GM12865 (cell line): Measurements from ENCODE around the gene GPR35.
"Not testable (repeated sequence)": the region's sequence is repeated elsewhere in the genome, so short reads cannot be mapped to it uniquely, and the experiment has no call there.

ENCODE experiments used
- DNase-seq: peaks from one replicate; pipeline ENCODE4 v3.0.0; 2010; ENCODE audit warnings: low read depth
- H3K4me3 ChIP-seq: 2 replicates; pipeline ENCODE4 v1.5.1; 2011; ENCODE audit warnings: mild to moderate bottlenecking, low read depth, low read length, control low read depth
- CTCF ChIP-seq: IDR thresholded peaks from 2 replicates; pipeline ENCODE4 v1.5.1; 2011; ENCODE audit warnings: low read length, control low read depth, low read depth, inconsistent platforms; ENCODE audit not compliant: insufficient read depth; ENCODE audit errors: missing control alignments

GPR35 gene

DNA sequence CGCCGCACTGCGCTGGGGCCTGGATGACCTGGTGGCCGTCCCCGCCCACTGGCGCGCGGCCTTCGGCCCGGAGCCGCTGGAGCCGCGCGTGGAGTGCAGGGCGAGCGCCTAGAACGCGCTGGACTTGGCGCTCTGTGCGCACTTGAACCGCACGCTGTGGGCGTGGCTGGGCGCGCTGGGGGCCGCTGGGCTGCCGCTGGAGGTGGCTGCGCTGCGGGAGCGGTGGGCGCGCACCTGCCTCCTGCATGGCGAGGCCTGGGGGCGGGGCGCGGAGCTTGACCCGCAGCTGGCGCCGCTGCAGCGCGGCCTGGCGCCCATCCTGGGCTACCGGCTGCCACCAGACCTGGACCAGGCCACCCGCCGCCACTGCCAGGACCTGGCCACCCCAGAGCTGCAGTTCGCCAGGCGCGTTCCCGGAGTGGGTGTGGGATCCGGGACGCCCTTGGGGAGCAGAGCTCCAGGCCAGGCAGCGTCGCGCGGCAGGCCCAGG, 47.5 kb downstream of the GPR35 start:
- no peak for TF ChIP-seq CTCF
- no peak overlapping the region for H3K4me3 ChIP-seq
- DNase-seq = no peak

- DNase-seq = not testable (repeated sequence)
Measured at GRCh38 chr2:240674461-240675184, 49.3 kb downstream of the GPR35 start.

DNA sequence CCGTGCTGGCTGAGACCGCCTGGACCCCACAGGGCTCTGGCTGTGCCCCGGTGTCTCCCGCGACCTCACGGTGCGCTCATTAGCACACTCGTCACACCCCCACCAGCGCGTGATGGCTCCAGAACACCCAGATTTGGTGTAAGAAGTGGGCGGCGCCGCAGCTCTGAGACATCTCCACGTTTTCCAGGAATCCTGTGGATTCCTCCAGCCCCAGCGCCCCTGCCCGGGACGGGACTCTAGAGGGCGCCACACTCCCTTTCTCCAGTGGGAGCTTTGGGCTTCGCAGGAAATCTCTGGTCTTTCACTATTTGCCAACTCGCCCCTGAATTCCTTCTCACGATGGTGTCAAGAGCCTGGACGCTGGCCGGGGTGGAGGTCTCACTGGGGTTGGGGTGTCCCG, 50.1 kb downstream of the GPR35 start:
- not testable (repeated sequence) for H3K4me3 ChIP-seq, DNase-seq

More at GRCh38 chr2:240674461-240675184, 49.3 kb downstream of the GPR35 start:
- H3K4me3 ChIP-seq = not testable (repeated sequence)

DNA sequence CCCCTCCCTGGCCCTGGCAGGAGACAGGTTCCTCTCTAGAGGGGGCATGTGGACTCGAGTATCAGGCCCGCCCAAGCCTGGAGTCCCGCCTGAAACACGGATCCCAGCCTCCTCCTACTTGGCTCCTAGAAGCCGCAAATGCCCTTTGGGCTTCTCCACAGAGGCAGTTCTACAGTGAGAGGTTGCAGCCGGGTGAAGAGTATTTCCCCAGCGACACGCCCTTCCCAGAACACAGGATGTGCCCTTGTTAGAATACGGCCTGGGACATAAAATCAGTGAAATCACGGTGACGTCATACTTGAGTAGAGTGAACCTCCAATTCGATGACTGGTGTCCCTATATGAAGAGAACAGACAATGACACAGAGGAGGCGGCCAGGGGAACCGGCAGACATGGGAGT, 52.8 kb downstream of the GPR35 start:
- not testable (repeated sequence) for DNase-seq, H3K4me3 ChIP-seq

DNA sequence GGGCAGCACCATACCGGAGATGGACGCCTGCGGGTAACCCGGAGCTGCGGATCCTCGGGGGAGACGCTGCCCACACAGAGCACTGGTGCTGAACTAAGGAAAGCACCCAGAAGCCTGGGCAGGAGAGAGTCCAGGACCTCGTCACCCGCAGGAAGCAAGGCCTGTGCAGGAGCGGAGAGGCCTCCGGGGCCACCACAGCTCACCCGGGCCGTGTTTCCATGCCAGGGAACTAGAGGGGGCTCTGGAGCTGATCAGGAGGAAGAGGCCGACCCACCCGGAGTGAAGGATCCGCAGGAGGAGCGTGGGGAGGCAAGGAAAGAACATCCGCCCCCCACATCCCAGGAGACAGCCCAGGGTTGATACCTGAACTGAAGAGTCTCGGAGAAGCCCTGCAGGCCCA, 53.6 kb downstream of the GPR35 start:
- DNase-seq, H3K4me3 ChIP-seq: not testable (repeated sequence)

DNA sequence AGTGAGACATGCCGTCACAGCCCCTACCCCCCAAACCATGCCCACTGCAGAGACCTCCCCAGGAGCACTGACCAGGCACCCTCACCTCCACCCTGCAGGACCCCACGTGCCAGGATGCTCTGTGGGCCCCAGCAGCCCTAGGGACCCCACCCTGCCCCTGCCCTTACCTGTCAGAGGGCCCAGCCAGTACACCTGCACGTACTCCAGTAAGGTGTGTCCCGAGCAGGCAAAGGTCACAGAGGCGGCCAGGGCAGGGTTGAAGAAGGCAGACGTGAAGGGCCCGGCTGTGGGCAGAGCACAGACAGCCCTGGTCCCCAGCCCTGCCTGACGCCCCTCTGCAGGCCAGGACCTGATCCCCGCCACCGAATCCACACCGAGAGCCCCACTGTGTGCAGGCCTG, 54.9 kb downstream of the GPR35 start:
- DNase-seq = not testable (repeated sequence)

More for the DNA sequence above, 54.9 kb downstream of the GPR35 start:
- not testable (repeated sequence) for H3K4me3 ChIP-seq
